Mesothelial cell of epicardium (in vitro differentiated cells): ENCODE results near the gene SEC14L1. TPM values are rescaled to one million over a fixed set of nuclear protein-coding genes. Genes with fewer than 3 reads are reported as not detected.

Source experiments
- DNase-seq, 2 experiments: peaks; one replicate each; pipeline ENCODE4 v3.0.0; 2021; ENCODE audit warnings: low spot score in 2 of 2; ENCODE audit not compliant: unreplicated experiment in 2 of 2
- H3K27ac Mint-ChIP-seq: 2 replicates; pipeline ENCODE4 v1.8.0; 2021; ENCODE audit warnings: mixed read lengths
- H3K27me3 Mint-ChIP-seq: 2 replicates; pipeline ENCODE4 v1.8.0; 2021; ENCODE audit warnings: low read depth, mixed read lengths
- H3K36me3 Mint-ChIP-seq: 2 replicates; pipeline ENCODE4 v1.8.0; 2021; ENCODE audit warnings: mixed read lengths
- H3K4me1 Mint-ChIP-seq: 2 replicates; pipeline ENCODE4 v1.8.0; 2021; ENCODE audit warnings: mixed read lengths
- H3K4me3 Mint-ChIP-seq: 2 replicates; pipeline ENCODE4 v1.8.0; 2021; ENCODE audit warnings: mild to moderate bottlenecking, moderate library complexity, mixed read lengths
- H3K9me3 Mint-ChIP-seq: 2 replicates; pipeline ENCODE4 v1.8.0; 2021; ENCODE audit warnings: mixed read lengths
- total RNA-seq: library from RNA; stranded (reverse); gene quantifications from 3 replicates; pipeline ENCODE4 v1.2.1, GENCODE V29; 2021
- TF ChIP-seq, protein P1 (sequence below): fragments of 200-600 bp; sonication (generic); IDR thresholded peaks from one replicate; pipeline ENCODE4 v1.5.0; 2021; ENCODE audit warnings: antibody characterized with exemption; ENCODE audit not compliant: unreplicated experiment

Gene SEC14L1
- total RNA-seq, 1 donor from 2014 or later = 47.6 TPM

DNA sequence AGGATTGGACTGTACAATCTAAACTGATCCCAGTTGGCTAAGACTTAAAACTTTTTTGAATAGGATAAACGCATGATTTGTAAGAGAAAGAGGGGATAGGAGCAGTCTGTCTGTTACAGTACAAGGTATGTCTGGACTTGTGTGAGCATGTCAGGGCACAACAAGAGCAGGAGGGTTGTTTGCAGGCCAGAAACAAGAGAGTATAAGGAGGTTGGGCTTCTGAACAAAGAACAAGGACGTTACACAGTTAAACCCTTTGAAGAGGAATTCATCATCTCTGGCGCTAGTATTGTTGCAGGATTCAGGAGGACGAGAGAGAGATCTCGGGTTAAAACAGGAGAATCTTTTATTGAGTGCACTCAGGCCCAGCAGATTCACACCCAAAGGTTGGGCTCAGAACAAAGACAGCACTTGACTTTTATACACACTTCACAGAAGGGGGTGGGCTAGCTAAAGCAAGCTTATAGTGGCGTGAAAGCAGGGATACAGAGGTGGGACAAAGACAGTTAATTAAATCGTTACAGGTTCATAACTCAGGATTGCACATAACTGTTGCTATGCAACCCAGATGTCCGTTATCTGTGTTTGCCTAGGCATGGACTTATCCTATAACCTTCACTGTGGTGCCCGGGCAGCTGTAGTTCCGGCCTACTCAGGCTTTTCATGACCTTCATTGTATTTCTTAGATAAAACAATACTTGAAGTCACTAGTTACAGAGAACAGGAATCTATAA lies 34.3 kb downstream of the SEC14L1 start:
- no peak overlapping the region for H3K4me3 Mint-ChIP-seq
- H3K9me3 Mint-ChIP-seq = peaks cover 39% of the 10 kb centered on the region
- H3K4me1 Mint-ChIP-seq = peaks cover 20% of the 10 kb centered on the region
- DNase-seq = no peak
- TF ChIP-seq, protein P1, sequence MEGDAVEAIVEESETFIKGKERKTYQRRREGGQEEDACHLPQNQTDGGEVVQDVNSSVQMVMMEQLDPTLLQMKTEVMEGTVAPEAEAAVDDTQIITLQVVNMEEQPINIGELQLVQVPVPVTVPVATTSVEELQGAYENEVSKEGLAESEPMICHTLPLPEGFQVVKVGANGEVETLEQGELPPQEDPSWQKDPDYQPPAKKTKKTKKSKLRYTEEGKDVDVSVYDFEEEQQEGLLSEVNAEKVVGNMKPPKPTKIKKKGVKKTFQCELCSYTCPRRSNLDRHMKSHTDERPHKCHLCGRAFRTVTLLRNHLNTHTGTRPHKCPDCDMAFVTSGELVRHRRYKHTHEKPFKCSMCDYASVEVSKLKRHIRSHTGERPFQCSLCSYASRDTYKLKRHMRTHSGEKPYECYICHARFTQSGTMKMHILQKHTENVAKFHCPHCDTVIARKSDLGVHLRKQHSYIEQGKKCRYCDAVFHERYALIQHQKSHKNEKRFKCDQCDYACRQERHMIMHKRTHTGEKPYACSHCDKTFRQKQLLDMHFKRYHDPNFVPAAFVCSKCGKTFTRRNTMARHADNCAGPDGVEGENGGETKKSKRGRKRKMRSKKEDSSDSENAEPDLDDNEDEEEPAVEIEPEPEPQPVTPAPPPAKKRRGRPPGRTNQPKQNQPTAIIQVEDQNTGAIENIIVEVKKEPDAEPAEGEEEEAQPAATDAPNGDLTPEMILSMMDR = no peak
- H3K27ac Mint-ChIP-seq = peak overlapping the region; percentile 57
- peaks cover 38% of the 10 kb centered on the region for H3K36me3 Mint-ChIP-seq
- no peaks in the 10 kb centered on the region for H3K27me3 Mint-ChIP-seq

DNA sequence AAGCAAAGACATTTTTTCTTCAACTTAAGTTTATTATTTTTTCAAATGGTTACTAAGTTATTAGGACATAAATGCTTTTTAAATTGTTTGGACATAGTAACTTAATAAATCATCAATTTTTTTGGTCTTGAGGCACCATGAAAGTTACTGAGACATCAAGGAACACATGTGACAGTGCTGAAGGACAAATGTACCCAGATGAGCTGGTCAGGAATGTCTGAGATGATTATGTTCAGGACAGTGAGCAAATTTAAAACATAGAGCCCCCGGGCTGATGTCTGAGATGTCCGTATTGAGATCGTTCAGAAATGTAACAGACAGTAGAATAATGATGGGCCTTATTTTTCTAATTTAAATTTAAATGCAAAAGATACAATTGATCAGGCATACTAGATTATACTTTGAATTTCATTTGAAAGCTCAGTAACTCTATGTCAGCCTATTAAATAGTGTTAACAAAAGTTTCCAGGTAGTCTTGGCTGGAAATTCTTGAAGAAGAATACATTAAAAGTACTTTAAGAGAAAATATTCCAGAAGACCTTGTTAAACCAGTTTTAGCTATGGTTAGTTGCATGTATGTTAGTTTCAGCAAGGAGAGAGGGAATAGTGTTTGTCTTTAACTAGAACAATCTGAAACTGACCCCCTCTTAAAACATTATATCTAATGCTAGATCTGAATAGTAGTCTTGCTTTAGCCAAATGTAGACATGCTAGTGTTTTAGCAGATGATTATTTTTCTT lies 36.4 kb downstream of the SEC14L1 start:
- no peaks in the 10 kb centered on the region for H3K27me3 Mint-ChIP-seq
- H3K36me3 Mint-ChIP-seq = peaks cover 26% of the 10 kb centered on the region
- H3K27ac Mint-ChIP-seq = peak overlapping the region; percentile 58
- no peak for DNase-seq
- H3K9me3 Mint-ChIP-seq = peaks cover 23% of the 10 kb centered on the region
- H3K4me3 Mint-ChIP-seq = no peak overlapping the region
- peaks cover 26% of the 10 kb centered on the region for H3K4me1 Mint-ChIP-seq
- TF ChIP-seq, protein P1 = no peak

DNA sequence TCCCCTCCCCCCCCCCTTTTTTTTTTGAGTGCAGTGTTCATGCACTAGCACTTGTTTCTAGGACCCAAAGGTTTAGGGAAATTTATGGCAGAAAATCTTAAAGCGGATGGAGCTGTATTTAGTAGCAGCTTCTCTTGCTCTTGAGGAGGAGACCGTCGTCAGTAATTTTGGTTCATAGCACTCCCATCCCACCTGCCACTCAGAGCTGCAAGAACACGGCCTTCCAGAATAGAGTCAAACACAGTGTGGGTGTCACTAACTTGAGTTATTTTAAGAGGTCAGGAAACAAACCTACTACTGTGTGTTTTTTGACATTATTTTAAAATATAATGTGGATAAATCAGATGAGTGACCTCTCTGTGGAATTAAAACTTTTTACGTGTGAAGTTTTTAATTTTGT lies 37.3 kb downstream of the SEC14L1 start:
- peaks cover 33% of the 10 kb centered on the region for H3K4me1 Mint-ChIP-seq
- H3K4me3 Mint-ChIP-seq = no peak overlapping the region
- peaks cover 21% of the 10 kb centered on the region for H3K36me3 Mint-ChIP-seq
- no peak overlapping the region for H3K27ac Mint-ChIP-seq
- TF ChIP-seq, protein P1 = no peak
- H3K27me3 Mint-ChIP-seq = no peaks in the 10 kb centered on the region
- H3K9me3 Mint-ChIP-seq = peaks cover 14% of the 10 kb centered on the region
- no peak for DNase-seq

DNA sequence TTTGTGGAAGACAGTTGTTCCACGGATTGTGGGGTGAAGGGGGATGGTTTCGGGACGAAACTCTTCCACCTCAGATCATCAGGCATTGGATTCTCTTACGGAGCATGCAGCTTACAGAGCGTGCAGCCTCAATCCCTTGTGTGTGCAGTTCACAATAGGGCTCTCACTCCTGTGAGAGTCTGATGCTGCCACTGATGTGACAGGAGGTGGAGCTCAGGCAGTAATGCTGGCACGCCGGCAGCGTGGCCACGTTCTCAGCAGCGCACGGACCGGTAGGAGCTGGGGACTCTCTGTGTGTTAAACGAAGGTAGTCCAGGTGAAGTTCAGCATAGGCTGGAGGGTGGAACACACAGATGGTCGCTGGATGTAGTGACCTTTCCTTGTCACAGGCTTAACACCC lies 37.8 kb downstream of the SEC14L1 start:
- no peak for DNase-seq
- Mint-ChIP-seq H3K27me3 (no peaks in the 10 kb centered on the region), H3K27ac (no peak overlapping the region), H3K4me1 (peaks cover 33% of the 10 kb centered on the region), H3K9me3 (peaks cover 9% of the 10 kb centered on the region), H3K36me3 (peaks cover 16% of the 10 kb centered on the region), H3K4me3 (no peak overlapping the region)
- TF ChIP-seq, protein P1 = no peak

DNA sequence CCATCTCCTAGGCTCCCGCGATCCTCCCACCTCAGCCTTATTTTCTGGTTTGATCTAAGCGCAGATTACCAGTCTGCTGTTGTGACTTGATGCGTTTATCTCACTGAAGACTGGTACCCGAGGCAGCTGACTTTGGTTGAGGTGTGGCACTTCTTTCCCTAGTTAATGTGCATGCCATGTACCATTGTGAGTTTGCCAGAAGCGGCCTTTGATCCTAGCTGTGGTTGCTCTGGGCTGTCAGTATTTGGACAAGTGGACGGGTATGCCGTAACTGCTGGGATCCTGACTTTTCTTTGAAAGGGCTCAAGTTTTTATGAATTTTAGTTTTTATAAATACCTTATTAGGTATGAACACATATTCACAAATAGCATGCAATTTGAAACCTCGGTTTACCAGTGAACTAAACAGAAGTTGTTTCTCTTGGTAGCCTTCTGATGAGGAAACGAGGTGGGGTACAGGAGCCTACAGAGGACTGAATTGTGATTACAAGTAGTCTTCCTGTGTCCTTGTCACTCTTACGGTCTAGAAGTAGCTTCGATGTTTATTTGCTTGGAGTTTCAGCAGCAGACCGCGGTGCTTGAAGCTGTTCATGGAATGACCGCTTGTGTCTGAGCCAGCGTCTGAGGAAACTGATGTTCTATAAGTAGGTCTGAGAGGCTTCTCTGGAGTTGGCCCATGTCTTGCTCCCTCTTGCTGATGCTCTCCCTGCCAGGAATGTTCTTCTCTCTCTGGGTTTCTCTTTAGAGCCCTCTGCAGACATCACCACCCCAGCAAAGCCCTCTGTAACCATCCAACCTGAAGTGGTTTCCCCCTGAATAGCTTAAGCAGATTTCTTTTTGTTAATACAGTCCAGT lies 40.0 kb downstream of the SEC14L1 start:
- H3K27ac Mint-ChIP-seq = peak overlapping the region; percentile 14

More for the DNA sequence above, 40.0 kb downstream of the SEC14L1 start:
- H3K9me3 Mint-ChIP-seq = no peaks in the 10 kb centered on the region
- H3K27me3 Mint-ChIP-seq = no peaks in the 10 kb centered on the region
- peaks cover 35% of the 10 kb centered on the region for H3K4me1 Mint-ChIP-seq
- H3K4me3 Mint-ChIP-seq = no peak overlapping the region
- H3K36me3 Mint-ChIP-seq = peaks cover under 1% of the 10 kb centered on the region
- TF ChIP-seq, protein P1 = no peak
- DNase-seq = no peak
